ENCODE results near the gene MLPH. TPM values are rescaled to one million over a fixed set of nuclear protein-coding genes. Genes with fewer than 3 reads are reported as not detected.

The MLPH gene
- total RNA-seq, 4 donors from 2014 or later: 1.8 to 13.8 (median 10.8) TPM

GRCh38 chr2:237532160-237532559 is 45.1 kb downstream of the MLPH start:
- H3K4me3 ChIP-seq: no peak overlapping the region

GRCh38 chr2:237533668-237534161 is 46.7 kb downstream of the MLPH start:
- Histone ChIP-seq H3K9me3 (no peaks in the 10 kb centered on the region), H3K27ac (no peak overlapping the region), H3K27me3 (no peaks in the 10 kb centered on the region), H3K4me3 (no peak overlapping the region), H3K36me3 (no peaks in the 10 kb centered on the region), H3K4me1 (no peaks in the 10 kb centered on the region)
- WGBS, 2 donors (ENCODE audit: low coverage in 1 of 2): 83 to 86% methylated on average over 2 of the region's 7 CpGs
- no peak for ATAC-seq
- TF ChIP-seq CTCF (IDR thresholded peaks at IDR 0.05): no peak
- TF ChIP-seq POLR2A (IDR thresholded peaks at IDR 0.05): no peak
- no peak for TF ChIP-seq POLR2AphosphoS5 (IDR thresholded peaks at IDR 0.05)
- no peak for TF ChIP-seq EP300 (IDR thresholded peaks at IDR 0.05)

More at GRCh38 chr2:237532160-237532559, 45.1 kb downstream of the MLPH start:
- 58% methylated on average over 5 of the region's 11 CpGs; no CpG with 5 or more reads in 1 of the 2 donors for WGBS, 2 donors (ENCODE audit: low coverage in 1 of 2)
- no peaks in the 10 kb centered on the region for H3K36me3 ChIP-seq
- TF ChIP-seq POLR2AphosphoS5 (IDR thresholded peaks at IDR 0.05) (no peak), CTCF (IDR thresholded peaks at IDR 0.05) (no peak), POLR2A (IDR thresholded peaks at IDR 0.05) (no peak), EP300 (IDR thresholded peaks at IDR 0.05) (no peak)
- no peaks in the 10 kb centered on the region for H3K4me1 ChIP-seq
- H3K9me3 ChIP-seq: no peaks in the 10 kb centered on the region
- ATAC-seq: no peak
- H3K27me3 ChIP-seq: no peaks in the 10 kb centered on the region
- no peak overlapping the region for H3K27ac ChIP-seq

- TF ChIP-seq POLR2A (IDR thresholded peaks at IDR 0.05) (no peak), CTCF (IDR thresholded peaks at IDR 0.05) (no peak), POLR2AphosphoS5 (IDR thresholded peaks at IDR 0.05) (no peak), EP300 (IDR thresholded peaks at IDR 0.05) (no peak)
- 100% methylated on average over 1 of the region's 1 CpG; no CpG with 5 or more reads in 1 of the 2 donors for WGBS, 2 donors (ENCODE audit: low coverage in 1 of 2)
- H3K27ac ChIP-seq: no peak overlapping the region
These were observed 47.3 kb downstream of the MLPH start for GRCh38 chr2:237534380-237534779.

GRCh38 chr2:237535385-237536082 is 48.5 kb downstream of the MLPH start:
- H3K4me3 ChIP-seq: no peak overlapping the region
- 70 to 94% methylated on average over 4 to 6 of the region's 8 CpGs for WGBS, 2 donors (ENCODE audit: low coverage in 1 of 2)
- H3K9me3 ChIP-seq: no peaks in the 10 kb centered on the region

More at GRCh38 chr2:237534380-237534779, 47.3 kb downstream of the MLPH start:
- Histone ChIP-seq H3K9me3 (no peaks in the 10 kb centered on the region), H3K4me3 (no peak overlapping the region), H3K27me3 (no peaks in the 10 kb centered on the region), H3K4me1 (no peaks in the 10 kb centered on the region), H3K36me3 (no peaks in the 10 kb centered on the region)
- ATAC-seq: no peak

More at GRCh38 chr2:237535385-237536082, 48.5 kb downstream of the MLPH start:
- Histone ChIP-seq H3K27ac (no peak overlapping the region), H3K36me3 (no peaks in the 10 kb centered on the region), H3K27me3 (no peaks in the 10 kb centered on the region), H3K4me1 (peaks cover 0 to 9% (median 7%) of the 10 kb centered on the region in 3 donors)
- no peak for TF ChIP-seq CTCF (IDR thresholded peaks at IDR 0.05)
- TF ChIP-seq POLR2AphosphoS5 (IDR thresholded peaks at IDR 0.05): no peak
- no peak for TF ChIP-seq EP300 (IDR thresholded peaks at IDR 0.05)
- TF ChIP-seq POLR2A (IDR thresholded peaks at IDR 0.05): no peak
- no peak for ATAC-seq
